ENCODE results near the gene PDGFC. TPM values are rescaled to one million over a fixed set of nuclear protein-coding genes. Genes with fewer than 3 reads are reported as not detected.

Gene PDGFC
- total and polyA plus RNA-seq, 9 donors: 18.6 to 58.0 (median 36.2) TPM

GRCh38 chr4:156779774-156780173, 191.8 kb downstream of the PDGFC start:
- H3K27ac ChIP-seq: no peak overlapping the region
- 88 to 91% (median 88%) methylated on average over 1 of the region's 1 CpG for WGBS, 3 donors
- no peak overlapping the region for H3K4me3 ChIP-seq
- H3K27me3 ChIP-seq: no peaks in the 10 kb centered on the region
- intact Hi-C loops (cut with DNase I): no loop called here
- no peaks in the 10 kb centered on the region for H3K4me1 ChIP-seq (ENCODE audit: insufficient read depth)
- H3K9me3 ChIP-seq: no peaks in the 10 kb centered on the region
- TF ChIP-seq EP300 (IDR thresholded peaks at IDR 0.05) (no peak), CTCF (IDR thresholded peaks at IDR 0.05) (no peak), POLR2A (IDR thresholded peaks at IDR 0.05) (no peak)
- no peak for DNase-seq
- H3K36me3 ChIP-seq: no peaks in the 10 kb centered on the region

GRCh38 chr4:156779042-156779441, 192.6 kb downstream of the PDGFC start:
- TF ChIP-seq POLR2A (IDR thresholded peaks at IDR 0.05) (no peak), CTCF (IDR thresholded peaks at IDR 0.05) (no peak), EP300 (IDR thresholded peaks at IDR 0.05) (no peak)
- H3K4me3 ChIP-seq: no peak overlapping the region
- no peaks in the 10 kb centered on the region for H3K27me3 ChIP-seq
- H3K36me3 ChIP-seq: no peaks in the 10 kb centered on the region
- WGBS, 3 donors: 8 to 23% (median 8%) methylated on average over 4 of the region's 4 CpGs
- intact Hi-C loops (cut with DNase I): no loop called here
- H3K4me1 ChIP-seq (ENCODE audit: insufficient read depth): no peaks in the 10 kb centered on the region
- H3K9me3 ChIP-seq: no peaks in the 10 kb centered on the region
- no peak overlapping the region for H3K27ac ChIP-seq
- no peak for DNase-seq

- TF ChIP-seq CTCF (IDR thresholded peaks at IDR 0.05): no peak
- no peak for TF ChIP-seq EP300 (IDR thresholded peaks at IDR 0.05)
- no peak for TF ChIP-seq POLR2A (IDR thresholded peaks at IDR 0.05)
- Histone ChIP-seq H3K27ac (no peak overlapping the region), H3K4me3 (no peak overlapping the region), H3K27me3 (no peaks in the 10 kb centered on the region), H3K36me3 (no peaks in the 10 kb centered on the region), H3K4me1 (ENCODE audit: insufficient read depth) (no peaks in the 10 kb centered on the region), H3K9me3 (no peaks in the 10 kb centered on the region)
- 15 to 39% (median 20%) methylated on average over 1 of the region's 1 CpG for WGBS, 3 donors
- intact Hi-C loops (cut with DNase I): no loop called here
- DNase-seq: no peak
Measured at GRCh38 chr4:156778606-156779005, 193.0 kb downstream of the PDGFC start.

GRCh38 chr4:156778093-156778492, 193.5 kb downstream of the PDGFC start:
- H3K27ac ChIP-seq: no peak overlapping the region
- 11 to 23% (median 13%) methylated on average over 1 of the region's 1 CpG for WGBS, 3 donors
- no peaks in the 10 kb centered on the region for H3K27me3 ChIP-seq
- H3K36me3 ChIP-seq: no peaks in the 10 kb centered on the region
- no peak for TF ChIP-seq CTCF (IDR thresholded peaks at IDR 0.05)
- TF ChIP-seq POLR2A (IDR thresholded peaks at IDR 0.05): no peak
- no peak for TF ChIP-seq EP300 (IDR thresholded peaks at IDR 0.05)
- no peaks in the 10 kb centered on the region for H3K9me3 ChIP-seq
- intact Hi-C loops (cut with DNase I): no loop called here
- no peak overlapping the region for H3K4me3 ChIP-seq
- no peaks in the 10 kb centered on the region for H3K4me1 ChIP-seq (ENCODE audit: insufficient read depth)
- no peak for DNase-seq

- H3K27me3 ChIP-seq: no peaks in the 10 kb centered on the region
- WGBS, 3 donors: 32 to 45% (median 33%) methylated on average over 1 of the region's 1 CpG
- intact Hi-C loops (cut with DNase I): no loop called here
- no peak for DNase-seq
- H3K36me3 ChIP-seq: no peaks in the 10 kb centered on the region
- no peaks in the 10 kb centered on the region for H3K4me1 ChIP-seq (ENCODE audit: insufficient read depth)
- TF ChIP-seq POLR2A (IDR thresholded peaks at IDR 0.05): no peak
- TF ChIP-seq EP300 (IDR thresholded peaks at IDR 0.05): no peak
- TF ChIP-seq CTCF (IDR thresholded peaks at IDR 0.05): no peak
- H3K4me3 ChIP-seq: no peak overlapping the region
- H3K9me3 ChIP-seq: no peaks in the 10 kb centered on the region
- no peak overlapping the region for H3K27ac ChIP-seq
Measured at GRCh38 chr4:156775813-156776212, 195.8 kb downstream of the PDGFC start.
